Type B pancreatic cell (in vitro differentiated cells): ENCODE measurements around the gene C12orf42. TPM values are rescaled to one million over a fixed set of nuclear protein-coding genes. Genes with fewer than 3 reads are reported as not detected.
"Not testable (repeated sequence)": the region's sequence is repeated elsewhere in the genome, so short reads cannot be mapped to it uniquely, and the experiment has no call there.

Experiments used
- DNase-seq: peaks from one replicate; pipeline ENCODE4 v3.0.0; 2021; ENCODE audit warnings: mixed read lengths; ENCODE audit not compliant: unreplicated experiment; ENCODE audit errors: extremely low spot score
- H3K27ac Mint-ChIP-seq: 2 replicates; pipeline ENCODE4 v1.8.0; 2021; ENCODE audit warnings: mild to moderate bottlenecking, mixed read lengths
- H3K27me3 Mint-ChIP-seq: 2 replicates; pipeline ENCODE4 v1.8.0; 2021; ENCODE audit warnings: mixed read lengths
- H3K36me3 Mint-ChIP-seq: 2 replicates; pipeline ENCODE4 v1.8.0; 2021; ENCODE audit warnings: mixed read lengths
- H3K4me1 Mint-ChIP-seq: one replicate; pipeline ENCODE4 v1.8.0; 2021; ENCODE audit warnings: mixed read lengths; ENCODE audit not compliant: unreplicated experiment
- H3K4me3 Mint-ChIP-seq: 2 replicates; pipeline ENCODE4 v1.8.0; 2021; ENCODE audit warnings: mild to moderate bottlenecking, mixed read lengths
- H3K9me3 Mint-ChIP-seq: 2 replicates; pipeline ENCODE4 v1.8.0; 2021; ENCODE audit warnings: mixed read lengths
- total RNA-seq: library from RNA; stranded (reverse); gene quantifications from 2 replicates; pipeline ENCODE4 v1.2.1, GENCODE V29; 2021; ENCODE audit warnings: low replicate concordance
- TF ChIP-seq, protein P1 (sequence below): fragments of 200-600 bp; sonication (generic); conservative IDR thresholded peaks from 2 replicates; pipeline ENCODE4 v1.5.0; 2021; ENCODE audit warnings: antibody characterized with exemption, mild to moderate bottlenecking

C12orf42 gene
- total RNA-seq, 1 donor from 2014 or later = not detected

DNA sequence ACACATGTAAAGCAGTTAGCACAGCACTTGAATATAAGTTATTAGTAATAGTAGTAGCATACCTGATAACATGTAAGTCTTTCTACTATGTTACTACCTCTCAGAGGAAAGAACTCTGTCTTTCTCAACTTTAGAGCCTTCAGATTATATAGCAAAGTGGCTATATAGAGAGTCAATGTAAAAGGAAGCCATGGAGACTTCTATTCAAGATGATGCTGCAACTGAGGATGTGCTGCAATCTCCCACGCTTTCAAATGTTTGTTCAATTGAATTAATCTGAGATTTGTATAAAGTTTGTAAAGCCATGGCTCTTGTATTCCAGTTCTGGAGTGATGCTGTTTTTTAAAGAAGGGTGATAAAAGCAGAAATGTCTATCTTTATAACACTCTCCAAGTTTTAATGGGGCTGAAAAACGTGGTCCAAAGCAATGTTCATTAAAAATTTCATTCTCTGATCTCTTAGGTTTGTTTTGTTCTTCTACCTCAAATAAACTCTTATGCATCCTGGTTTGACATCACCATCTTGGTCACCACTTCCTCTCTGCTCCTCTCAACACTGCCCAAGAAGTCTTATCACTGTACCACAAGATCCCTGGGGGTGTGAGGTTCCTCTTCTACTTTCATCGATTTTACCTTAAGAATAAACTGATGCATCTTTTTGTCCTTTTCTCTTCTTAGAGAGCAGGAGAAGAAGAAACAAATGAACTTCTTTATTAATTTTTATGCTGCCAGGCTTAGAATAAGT is 40.6 kb downstream of the C12orf42 start:
- TF ChIP-seq, protein P1, sequence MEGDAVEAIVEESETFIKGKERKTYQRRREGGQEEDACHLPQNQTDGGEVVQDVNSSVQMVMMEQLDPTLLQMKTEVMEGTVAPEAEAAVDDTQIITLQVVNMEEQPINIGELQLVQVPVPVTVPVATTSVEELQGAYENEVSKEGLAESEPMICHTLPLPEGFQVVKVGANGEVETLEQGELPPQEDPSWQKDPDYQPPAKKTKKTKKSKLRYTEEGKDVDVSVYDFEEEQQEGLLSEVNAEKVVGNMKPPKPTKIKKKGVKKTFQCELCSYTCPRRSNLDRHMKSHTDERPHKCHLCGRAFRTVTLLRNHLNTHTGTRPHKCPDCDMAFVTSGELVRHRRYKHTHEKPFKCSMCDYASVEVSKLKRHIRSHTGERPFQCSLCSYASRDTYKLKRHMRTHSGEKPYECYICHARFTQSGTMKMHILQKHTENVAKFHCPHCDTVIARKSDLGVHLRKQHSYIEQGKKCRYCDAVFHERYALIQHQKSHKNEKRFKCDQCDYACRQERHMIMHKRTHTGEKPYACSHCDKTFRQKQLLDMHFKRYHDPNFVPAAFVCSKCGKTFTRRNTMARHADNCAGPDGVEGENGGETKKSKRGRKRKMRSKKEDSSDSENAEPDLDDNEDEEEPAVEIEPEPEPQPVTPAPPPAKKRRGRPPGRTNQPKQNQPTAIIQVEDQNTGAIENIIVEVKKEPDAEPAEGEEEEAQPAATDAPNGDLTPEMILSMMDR = no peak
- Mint-ChIP-seq H3K27me3 (no peaks in the 10 kb centered on the region), H3K9me3 (peaks cover 6% of the 10 kb centered on the region), H3K4me3 (no peak overlapping the region), H3K27ac (peak overlapping the region; percentile 34), H3K4me1 (peaks cover 5% of the 10 kb centered on the region), H3K36me3 (no peaks in the 10 kb centered on the region)
- DNase-seq = no peak

DNA sequence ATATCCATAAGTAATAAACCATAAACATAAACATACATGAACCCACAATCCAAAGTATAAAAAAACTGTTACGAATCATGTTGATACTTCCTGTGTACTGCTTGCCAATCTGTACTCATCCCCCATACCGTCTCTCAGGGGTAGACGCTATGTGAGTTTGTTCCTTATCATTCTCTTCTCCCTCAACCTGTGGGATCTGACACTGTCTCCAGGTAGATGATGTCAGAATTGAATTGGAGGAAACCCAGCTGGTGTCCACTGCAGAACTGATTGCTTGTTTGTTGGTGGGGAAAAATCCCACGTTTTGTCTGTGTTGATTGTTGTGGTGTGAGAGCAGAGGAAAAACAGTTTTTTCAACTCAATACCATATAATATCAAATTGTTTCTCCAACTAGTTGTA is 50.8 kb downstream of the C12orf42 start:
- TF ChIP-seq, protein P1 = no peak
- Mint-ChIP-seq H3K27ac (no peak overlapping the region), H3K4me1 (peaks cover 4% of the 10 kb centered on the region), H3K4me3 (no peak overlapping the region), H3K9me3 (no peaks in the 10 kb centered on the region), H3K27me3 (no peaks in the 10 kb centered on the region), H3K36me3 (no peaks in the 10 kb centered on the region)
- DNase-seq = no peak

DNA sequence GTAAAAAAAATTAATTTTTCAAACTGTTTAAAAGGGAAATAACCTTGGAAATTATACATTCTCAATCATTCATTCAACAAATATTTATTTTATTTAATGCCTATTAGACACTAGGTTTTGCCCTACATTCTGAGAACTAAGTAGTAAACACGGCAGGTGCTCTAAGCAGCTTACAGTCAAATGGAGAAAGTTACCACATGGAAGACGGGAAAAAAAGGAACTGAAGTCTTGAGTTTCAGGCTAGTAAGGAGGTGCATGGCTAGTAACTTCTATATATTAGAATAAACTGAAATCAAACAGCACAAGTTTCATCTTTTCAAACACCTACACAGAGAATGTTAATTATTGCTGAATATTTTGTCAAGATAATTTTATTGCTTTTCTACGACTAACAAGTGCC is 52.9 kb downstream of the C12orf42 start:
- Mint-ChIP-seq H3K4me1 (peaks cover 4% of the 10 kb centered on the region), H3K27ac (no peak overlapping the region), H3K4me3 (no peak overlapping the region), H3K27me3 (no peaks in the 10 kb centered on the region), H3K9me3 (no peaks in the 10 kb centered on the region), H3K36me3 (no peaks in the 10 kb centered on the region)
- TF ChIP-seq, protein P1 = no peak
- DNase-seq = no peak

DNA sequence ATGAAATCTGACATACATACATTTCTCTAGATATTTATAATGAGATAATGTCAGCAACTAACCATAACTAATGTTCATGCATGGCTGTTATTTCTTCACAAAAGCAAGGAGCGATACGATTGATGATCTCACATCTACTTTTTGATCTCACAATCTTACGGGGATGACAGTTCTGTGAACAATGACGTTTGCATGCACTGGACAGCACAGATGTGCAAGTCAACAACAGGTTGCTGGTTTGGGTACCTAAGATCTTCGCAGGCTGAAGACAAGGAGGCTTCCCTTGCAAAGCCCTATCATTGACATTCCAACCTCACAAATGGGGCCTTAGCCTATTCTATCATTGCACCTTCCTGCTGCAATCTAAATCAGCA is 53.6 kb downstream of the C12orf42 start:
- TF ChIP-seq, protein P1 = no peak
- DNase-seq = no peak
- Mint-ChIP-seq H3K27me3 (no peaks in the 10 kb centered on the region), H3K4me3 (no peak overlapping the region), H3K36me3 (no peaks in the 10 kb centered on the region), H3K9me3 (no peaks in the 10 kb centered on the region), H3K27ac (no peak overlapping the region), H3K4me1 (peaks cover 4% of the 10 kb centered on the region)

DNA sequence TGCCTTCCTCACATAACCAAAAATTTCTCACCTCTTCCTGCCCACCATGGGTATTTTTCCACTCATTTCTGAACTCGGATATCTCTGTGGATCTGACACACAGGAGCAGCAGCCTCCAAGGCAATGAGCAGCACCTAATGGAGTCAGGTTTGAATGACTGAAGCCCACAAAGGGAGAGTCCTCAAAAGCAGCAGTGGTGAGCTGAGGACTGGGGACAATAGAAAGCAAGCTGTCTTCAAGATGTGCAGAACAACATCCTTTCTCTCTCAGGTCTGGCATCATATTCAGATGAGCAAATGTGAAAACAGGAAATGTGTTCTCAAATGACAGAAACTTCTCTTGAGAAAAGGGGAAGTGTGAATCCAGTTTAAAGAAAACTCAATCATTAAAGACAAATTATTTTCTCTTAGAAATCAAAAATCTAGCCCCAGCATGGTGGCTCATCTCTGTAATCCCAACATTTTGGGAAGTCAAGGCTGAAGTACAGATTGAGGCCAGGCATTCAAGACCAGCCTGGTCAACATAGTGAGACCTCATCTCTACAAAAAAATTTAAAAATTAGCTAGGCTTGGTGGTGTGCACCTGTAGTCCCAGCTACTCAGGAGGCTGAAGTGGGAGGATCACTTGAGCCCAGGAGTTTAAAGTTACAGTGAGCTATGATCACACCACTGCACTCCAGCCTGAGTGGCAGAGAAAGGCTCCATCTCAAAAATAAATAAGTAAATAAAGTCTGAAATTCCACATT is 54.2 kb downstream of the C12orf42 start:
- no peak overlapping the region for H3K4me3 Mint-ChIP-seq
- peaks cover 4% of the 10 kb centered on the region for H3K4me1 Mint-ChIP-seq
- no peaks in the 10 kb centered on the region for H3K9me3 Mint-ChIP-seq
- H3K27me3 Mint-ChIP-seq = no peaks in the 10 kb centered on the region
- H3K27ac Mint-ChIP-seq = no peak overlapping the region
- no peak for DNase-seq
- TF ChIP-seq, protein P1 = no peak
- no peaks in the 10 kb centered on the region for H3K36me3 Mint-ChIP-seq

DNA sequence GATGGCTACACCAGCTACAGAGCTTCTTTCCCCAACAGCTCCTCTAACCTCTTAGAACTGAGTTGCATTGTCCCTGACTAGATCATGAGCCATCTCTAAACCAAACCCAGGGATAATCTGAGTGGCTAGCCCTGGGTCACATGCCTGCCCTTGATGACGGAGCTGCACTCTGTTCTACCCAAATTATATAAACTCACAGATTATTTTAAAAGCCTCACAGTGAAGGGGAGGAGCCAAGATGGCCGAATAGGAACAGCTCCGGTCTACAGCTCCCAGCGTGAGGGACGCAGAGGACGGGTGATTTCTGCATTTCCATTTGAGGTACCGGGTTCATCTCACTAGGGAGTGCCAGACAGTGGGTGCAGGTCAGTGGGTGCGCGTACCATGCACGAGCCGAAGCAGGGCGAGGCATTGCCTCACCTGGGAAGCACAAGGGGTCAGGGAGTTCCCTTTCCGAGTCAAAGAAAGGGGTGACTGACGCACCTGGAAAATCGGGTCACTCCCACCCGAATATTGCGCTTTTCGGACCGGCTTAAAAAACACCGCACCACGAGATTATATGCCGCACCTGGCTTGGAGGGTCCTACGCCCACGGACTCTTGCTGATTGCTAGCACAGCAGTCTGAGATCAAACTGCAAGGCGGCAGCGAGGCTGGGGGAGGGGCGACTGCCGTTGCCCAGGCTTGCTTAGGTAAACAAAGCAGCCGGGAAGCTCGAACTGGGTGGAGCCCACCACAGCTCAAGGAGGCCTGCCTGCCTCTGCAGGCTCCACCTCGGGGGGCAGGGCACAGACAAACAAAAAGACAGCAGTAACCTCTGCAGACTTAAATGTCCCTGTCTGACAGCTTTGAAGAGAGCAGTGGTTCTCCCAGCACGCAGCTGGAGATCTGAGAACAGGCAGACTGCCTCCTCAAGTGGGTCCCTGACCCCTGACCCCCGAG is 61.3 kb downstream of the C12orf42 start:
- H3K9me3 Mint-ChIP-seq, H3K4me1 Mint-ChIP-seq, H3K27me3 Mint-ChIP-seq, H3K36me3 Mint-ChIP-seq, DNase-seq: not testable (repeated sequence)
- Mint-ChIP-seq H3K27ac (peak overlapping the region; percentile 59), H3K4me3 (peak overlapping the region; percentile 81)
